Activated CD8-positive, alpha-beta memory T cell treated with anti-CD3 and anti-CD28 coated beads for 36 hours (primary cell): ENCODE results near the gene PACRG. TPM values are rescaled to one million over a fixed set of nuclear protein-coding genes. Genes with fewer than 3 reads are reported as not detected.

Experiments used
- CTCF ChIA-PET: fragments of 350-600 bp; sonication (Branson Sonifier 250); formaldehyde crosslinking; loops from one replicate; lab custom pipeline; 2021; ENCODE audit warnings: antibody characterized with exemption; lab: Charles Lee
- POLR2A ChIA-PET: fragments of 350-600 bp; sonication (Branson Sonifier 250); formaldehyde crosslinking; loops from one replicate; lab custom pipeline; 2021; ENCODE audit warnings: antibody characterized with exemption; lab: Charles Lee
- total RNA-seq, 2 experiments: library from RNA; stranded (reverse); gene quantifications; one replicate each; pipeline ENCODE4 v1.2.3, GENCODE V29; 2021

PACRG gene
- total RNA-seq, 2 experiments from 2014 or later, result not detected

DNA sequence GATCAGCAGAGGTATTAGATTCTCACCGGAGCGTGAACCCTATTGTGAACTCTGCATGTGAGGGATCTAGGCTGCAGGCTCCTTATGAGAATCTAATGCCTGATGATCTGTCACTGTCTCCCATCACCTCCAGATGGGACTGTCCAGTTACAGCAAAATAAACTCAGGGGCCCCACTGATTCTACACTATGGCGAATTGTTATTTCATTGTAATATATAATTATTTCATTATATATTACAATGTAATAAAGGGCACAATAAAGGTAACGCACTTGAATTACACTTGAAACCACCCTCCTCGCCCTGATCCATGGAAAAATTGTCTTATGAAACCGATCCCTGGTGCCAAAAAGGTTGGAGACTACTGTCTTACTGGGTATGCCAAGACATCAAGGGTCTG is 18.8 kb upstream of the PACRG start:
- ChIA-PET POLR2A (no interaction called here), CTCF (no interaction called here)

DNA sequence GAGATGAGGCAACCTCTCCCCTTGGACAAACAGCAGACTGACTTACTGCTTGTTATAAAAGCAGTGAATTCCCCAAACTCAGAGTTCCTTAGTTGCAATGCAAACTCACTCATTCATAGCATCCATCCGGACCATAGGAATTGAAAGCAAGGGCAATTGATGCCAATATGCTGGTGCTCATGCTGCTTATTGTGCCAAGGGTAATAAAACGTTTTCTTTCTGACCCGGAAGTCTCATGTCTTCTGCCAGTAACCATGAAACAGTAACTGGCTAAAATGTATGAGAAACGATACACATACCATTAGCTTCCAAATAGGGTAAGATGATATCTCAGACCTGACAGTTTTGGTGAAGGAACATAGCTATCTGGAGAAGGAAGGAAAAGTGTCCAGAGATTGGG is 18.3 kb upstream of the PACRG start:
- CTCF ChIA-PET, result no interaction called here
- POLR2A ChIA-PET, result no interaction called here

DNA sequence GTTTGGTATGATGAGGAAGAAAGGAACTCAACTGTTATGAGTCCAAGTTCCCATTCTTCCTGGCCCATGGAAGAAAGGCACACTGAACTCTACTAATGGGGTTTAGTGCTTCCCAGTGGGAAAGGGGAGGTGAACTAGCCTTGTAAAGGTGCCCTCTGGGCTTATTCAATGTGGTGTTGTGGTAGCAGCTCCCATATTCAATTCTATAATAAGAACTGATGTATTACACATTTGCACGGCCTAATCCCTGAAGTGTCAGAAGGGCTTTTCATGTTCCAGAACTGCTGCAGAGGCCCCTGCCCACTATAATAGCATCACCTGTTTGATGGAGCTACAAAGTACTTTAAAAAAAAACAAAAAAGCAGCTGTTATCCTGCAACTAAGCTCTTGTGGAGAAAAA is 17.4 kb upstream of the PACRG start:
- POLR2A ChIA-PET, result no interaction called here
- CTCF ChIA-PET, result no interaction called here

DNA sequence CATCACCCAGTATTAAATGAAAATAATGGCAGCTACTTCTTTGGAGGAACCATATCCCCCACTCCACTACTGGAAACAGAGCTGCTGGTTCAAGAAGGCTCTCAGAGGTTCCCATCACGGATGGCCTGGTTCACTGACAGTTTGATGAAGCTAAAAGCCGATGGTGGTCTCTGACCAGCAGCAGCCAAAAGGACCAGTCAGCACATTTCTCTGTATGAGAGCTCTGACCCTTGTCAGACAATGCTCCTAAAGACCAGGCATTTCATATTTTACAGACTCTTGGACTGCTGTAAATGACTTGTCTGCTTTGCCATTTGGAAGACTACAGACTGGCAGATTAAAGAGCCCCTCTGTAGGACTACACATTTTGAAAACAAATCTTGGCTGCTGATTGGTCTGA is 16.8 kb upstream of the PACRG start:
- POLR2A ChIA-PET, result no interaction called here

DNA sequence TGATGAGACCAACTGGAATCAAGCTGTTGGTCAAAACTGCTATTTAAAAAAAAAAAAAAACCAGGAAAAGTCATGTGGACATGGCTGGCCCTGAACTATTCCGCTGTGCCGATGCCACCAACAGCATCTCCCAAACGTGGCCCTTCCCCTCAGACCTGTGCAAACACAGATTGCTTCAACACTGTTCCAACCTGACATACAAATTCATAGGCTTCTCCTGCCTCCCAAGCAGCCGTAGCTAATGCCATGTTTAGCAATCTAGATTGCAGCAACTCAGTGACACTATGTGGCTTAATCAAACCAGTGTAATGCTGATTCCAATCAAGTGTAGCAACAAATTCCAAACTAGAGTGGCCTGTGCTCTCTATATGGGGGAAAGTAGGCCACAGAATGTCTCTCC is 16.4 kb upstream of the PACRG start:
- POLR2A ChIA-PET, result no interaction called here
- CTCF ChIA-PET, result no interaction called here

More for the DNA sequence above, 16.8 kb upstream of the PACRG start:
- CTCF ChIA-PET, result no interaction called here

DNA sequence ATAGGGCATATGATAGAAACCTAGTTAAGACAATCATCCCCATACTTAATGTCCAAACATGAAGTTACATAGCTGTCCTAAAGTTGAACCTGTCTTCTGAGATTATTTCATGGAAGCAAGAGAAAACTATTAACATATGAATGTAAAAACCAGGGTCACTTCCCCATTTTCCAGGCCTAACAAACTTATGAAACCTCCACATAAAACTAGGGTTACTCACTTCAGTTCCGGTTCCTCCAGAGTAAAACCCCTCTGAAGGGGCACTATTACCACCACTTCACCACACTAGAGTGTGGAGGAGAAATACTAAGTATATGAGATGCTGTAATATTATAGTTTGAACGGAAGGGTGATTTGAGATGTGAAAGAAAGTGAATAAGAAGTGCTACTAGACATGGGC is 15.1 kb upstream of the PACRG start:
- ChIA-PET CTCF (no interaction called here), POLR2A (no interaction called here)

DNA sequence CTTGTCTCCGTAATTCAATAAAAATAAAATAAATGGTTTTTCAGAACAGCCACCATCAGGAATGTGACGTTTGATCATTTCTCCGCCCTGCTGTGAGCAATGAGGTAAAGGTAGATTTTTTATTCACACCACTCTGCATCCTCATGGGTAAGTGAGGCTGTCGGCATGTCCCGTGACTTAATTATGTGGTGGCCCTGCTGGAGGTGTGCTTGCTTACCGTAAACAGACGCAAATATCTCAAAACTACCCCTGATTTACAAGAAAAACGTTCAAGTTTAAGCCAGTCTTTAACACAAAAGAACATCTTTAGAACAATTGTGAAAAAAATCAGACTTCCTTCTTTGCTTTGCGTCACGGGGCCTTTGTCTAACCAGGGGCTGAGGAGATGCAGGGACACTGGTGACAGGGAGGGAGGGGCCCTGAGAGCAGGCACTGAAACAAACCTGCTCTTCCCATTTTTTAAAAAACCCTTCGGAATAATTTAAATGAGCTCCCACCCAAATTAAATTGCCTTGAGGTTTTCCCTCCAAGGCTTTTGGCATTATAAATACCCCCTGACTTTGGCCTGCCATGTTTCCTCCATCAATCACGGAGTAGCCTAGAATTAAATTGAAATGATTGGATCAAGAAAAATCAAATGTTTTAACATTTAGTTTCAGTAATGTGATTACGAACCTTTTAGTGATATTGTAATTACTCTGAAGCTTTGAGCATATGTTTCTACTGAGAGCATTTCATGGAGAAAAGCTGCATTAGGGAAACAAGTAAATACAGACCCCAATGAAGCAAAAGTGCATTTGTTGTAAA is 13.6 kb upstream of the PACRG start:
- ChIA-PET CTCF (no interaction called here), POLR2A (no interaction called here)

DNA sequence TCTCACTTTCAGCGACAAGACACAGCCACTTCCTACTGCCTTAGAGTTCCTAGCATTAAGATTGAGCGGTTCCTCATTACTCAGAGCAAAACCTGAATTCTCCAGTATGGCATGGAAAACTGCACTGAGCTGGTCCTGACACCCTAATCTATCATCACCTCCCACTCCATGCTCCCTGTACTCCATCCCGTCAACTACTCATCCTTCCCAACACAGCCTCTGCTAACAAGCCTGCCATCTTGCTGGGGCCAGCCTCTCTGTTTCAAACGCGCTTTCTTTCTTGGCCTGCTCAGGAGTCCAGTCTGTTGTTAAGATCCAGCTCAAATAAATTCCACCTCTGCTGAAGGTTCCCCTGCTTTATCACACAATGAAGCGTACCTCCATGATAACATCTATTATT is 12.2 kb upstream of the PACRG start:
- CTCF ChIA-PET, result no interaction called here
- POLR2A ChIA-PET, result no interaction called here

DNA sequence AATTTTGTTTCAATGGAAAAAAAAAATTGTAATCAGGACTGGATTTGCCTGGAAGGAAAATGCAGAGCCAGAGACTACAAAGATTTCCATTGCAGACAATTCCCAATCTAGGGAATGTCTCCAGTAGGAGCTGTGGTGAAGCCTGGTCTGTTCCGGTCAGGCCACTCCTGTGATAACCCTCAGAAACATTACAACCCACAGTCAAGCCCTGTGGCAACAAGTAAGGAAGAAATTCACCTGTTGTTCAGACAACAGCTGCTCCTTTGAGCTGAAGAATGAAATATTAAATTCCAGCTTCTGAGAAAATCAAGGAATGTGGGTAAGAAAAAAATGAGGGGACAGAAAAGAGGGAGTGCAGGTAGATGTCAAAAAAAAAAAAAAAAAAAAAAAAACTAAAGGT is 8.2 kb upstream of the PACRG start:
- CTCF ChIA-PET, result no interaction called here
- POLR2A ChIA-PET, result no interaction called here

DNA sequence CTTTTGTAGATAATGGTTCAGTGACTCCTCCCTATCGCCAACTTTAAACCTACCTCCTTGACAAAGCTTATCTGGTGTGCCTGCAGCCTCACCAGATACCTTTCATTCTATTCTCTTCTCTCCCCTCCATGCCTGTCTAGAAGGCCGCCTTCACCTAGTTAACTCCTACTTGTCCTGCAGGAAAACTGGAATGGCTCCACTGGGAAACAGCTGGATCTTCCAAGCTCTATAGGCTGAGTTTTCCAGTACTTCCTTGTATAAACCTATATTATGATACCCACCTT is 6.4 kb upstream of the PACRG start:
- POLR2A ChIA-PET, result no interaction called here

DNA sequence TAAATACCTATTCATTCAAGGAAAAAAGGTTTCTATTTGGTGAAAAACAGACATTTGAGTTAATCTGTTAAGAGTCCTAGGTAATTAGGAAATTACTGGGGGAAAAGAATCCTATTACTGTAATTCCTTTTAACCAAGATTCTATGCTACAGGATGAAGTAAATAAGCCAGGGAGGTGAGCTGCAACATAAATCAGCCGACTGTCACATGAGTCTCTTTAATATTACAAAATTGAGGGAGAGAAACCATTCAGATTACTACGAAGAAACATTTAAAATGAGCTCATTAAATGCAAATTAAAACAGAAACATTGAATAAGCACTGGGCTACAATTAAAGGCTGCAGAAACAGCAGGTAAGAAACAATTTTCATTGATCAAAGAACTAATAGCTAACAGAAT is 5.5 kb upstream of the PACRG start:
- CTCF ChIA-PET, result no interaction called here
- POLR2A ChIA-PET, result no interaction called here

More for the DNA sequence above, 6.4 kb upstream of the PACRG start:
- CTCF ChIA-PET, result interaction anchor here (0.6 kb wide), 1 partner anchor 78 kb away, joined by 3 read pairs; no protein-coding TSS in a partner anchor

DNA sequence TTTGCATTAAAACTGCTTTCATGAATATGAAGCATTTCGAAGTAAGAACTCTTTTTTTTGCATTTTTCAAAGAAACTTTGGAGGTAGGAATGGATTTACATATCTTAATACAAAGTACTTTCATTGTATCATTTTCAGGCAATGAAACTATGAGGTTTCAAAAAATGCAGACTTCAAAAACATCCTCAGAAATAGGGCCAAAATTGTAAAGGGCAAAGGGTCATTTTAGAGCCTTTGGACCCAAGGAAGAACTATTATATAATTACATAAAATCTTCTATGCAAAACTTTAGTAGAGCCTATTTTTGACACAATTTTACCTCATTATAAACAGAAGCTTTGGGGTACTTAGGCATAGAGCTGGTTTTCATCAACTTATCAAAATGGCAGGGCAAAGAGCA is 5.1 kb upstream of the PACRG start:
- ChIA-PET CTCF (no interaction called here), POLR2A (no interaction called here)

DNA sequence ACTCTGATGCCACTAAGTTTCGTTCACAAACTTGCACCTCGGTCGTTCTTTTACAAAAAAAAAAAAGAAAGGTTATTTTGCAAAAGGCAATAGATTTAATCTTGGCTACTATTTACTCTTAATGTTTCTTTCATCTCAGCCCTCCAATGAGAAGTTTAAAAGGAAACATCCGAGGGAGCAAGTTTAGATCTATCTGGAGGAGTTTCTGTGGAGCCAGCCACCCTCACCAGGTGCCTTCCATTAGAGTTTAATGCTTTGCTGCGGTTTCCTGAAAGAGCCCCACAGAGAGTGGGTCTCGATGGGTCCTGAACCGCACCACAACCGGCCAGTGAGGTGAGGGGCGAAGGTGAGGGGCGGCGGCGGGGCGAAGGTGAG is 840 bp upstream of the PACRG start:
- POLR2A ChIA-PET, result no interaction called here
- CTCF ChIA-PET, result no interaction called here

DNA sequence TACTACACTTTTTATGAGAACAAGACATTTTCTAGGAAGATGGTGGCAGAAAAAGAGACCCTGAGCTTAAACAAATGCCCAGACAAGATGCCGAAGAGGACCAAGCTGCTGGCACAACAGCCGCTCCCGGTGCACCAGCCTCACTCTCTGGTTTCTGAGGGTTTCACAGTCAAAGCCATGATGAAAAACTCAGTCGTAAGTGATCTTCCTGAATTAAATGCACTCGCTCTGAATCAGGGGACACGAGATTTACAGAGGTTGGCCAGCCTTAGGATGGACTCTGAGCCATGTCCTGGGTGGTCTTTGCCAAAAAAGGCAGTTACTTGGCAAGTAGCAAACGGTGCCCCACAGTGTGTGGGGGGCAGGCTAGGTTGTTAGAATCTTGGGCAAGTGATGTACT is 423 bp downstream of the PACRG start:
- ChIA-PET POLR2A (no interaction called here), CTCF (no interaction called here)

DNA sequence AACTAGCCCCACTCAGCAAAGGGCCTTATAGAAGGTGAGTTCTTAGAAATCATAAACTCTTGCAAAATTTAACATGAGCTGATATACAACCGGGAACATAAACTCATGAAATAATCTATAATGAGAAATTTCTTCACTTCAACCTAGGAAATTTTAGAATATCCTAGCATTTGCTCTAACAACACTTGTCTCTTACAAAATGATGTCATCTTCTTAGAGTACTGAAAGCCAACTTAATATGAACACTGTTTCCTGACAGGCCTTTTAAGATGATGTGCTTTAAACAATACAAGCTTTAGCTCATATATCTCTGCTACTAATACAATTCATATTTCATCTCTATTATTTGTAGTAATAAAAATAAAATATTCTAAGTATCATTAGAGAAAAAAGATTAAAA is 932 bp downstream of the PACRG start:
- ChIA-PET POLR2A (no interaction called here), CTCF (no interaction called here)

DNA sequence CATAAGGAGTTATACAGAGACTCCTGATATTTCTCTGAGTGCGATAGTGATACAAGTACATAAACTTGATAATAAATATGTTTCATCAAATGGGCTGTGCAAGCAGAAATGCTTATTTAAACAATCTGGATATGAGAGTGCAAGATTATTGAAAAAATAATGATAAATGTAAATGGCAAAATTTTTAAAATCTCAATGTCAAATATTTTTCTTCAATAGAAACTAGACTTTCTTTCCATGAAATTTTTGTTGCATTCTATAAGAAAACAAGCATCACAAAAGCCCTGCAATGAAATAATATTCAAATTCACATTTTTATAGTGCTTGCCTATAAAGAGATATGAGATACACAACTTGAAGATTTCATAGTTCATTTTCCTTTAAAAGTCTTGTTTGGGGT is 2.7 kb downstream of the PACRG start:
- ChIA-PET CTCF (no interaction called here), POLR2A (no interaction called here)

DNA sequence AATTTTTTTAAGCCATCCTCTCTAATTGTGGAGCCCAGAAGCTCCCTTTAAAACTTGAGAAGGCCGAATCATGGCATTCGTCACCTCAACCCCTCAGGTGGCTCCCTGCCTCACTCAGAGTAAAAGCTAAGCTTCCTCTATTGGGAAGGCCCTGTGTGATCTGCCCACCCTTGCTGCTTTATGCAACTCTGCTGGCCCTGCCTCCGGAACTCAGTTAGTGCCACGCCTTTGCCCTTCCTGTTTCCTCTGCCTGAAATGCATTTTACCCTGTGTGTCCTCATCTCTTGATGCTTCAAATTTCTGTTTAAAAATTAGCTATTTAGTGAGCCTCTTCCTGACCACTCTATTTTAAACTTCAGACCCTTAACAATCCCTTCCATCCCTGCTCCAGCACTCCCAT is 5.7 kb downstream of the PACRG start:
- CTCF ChIA-PET, result no interaction called here
- POLR2A ChIA-PET, result no interaction called here

DNA sequence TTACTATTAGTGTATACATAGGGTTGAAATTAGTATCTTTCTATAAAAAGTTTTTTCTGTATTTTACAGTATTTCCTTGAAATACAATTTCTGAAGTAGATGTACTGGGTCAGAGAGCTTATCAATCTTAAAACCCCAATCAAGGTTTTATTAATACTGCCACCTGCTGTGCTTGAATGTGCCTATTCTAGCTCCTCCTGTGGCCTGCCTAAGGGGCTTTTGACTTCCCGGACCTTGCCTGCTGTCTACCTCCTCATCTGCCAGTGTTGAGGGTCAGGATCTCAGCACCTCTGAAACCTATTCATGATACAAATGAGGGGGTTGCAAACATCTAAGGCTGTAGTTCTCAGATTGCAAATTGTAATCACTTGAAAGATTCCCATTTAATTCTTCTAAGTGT is 9.2 kb downstream of the PACRG start:
- CTCF ChIA-PET, result no interaction called here

DNA sequence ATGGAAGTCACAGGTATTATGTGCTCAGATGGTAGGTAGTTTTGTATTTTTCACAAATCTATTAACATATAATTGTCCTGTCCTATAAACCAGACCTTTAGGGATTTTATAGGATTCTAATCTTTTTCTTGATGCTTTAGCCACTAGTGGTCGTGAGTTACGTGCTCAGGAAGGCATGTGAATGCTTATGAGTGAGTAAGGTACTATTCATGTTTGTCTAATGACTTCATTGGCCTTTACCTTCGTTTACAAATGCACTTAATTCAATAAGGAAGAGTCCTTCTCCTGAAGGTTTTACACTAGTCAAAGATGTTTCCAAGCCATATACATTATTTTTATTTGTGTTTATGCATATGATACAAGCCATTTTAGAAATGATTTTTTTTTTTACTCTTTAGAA is 23.0 kb downstream of the PACRG start:
- ChIA-PET POLR2A (no interaction called here), CTCF (no interaction called here)

More for the DNA sequence above, 9.2 kb downstream of the PACRG start:
- POLR2A ChIA-PET, result no interaction called here

DNA sequence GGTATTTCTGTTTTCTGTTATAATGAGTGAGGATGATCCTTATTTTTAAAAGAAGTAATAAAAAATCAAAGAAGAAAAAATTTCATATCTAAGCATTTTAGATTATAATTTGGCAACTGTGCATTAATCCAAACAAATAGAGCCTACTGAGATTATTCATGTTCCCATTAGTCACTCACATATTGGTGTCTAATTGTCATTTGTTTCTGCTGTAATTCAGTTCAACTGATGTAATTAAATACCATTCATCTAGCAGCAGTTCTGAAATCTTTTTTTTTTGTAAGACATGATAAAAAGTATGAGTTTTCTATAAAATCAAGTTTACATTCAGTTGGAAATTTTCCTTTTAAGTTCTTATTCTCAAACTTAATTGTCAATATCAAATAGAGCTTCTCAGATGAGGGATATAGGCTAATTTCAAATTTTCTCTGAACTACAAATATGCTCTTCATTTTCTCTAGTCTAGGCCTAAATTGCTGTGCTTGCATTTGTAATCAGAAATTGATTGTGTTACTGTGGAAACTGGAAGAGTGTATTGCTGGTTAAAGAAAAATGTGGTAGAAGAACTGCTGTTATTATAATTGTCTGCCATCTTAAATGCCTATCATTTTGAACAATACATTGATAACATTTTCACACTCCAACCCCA is 23.6 kb downstream of the PACRG start:
- POLR2A ChIA-PET, result no interaction called here
- CTCF ChIA-PET, result no interaction called here

DNA sequence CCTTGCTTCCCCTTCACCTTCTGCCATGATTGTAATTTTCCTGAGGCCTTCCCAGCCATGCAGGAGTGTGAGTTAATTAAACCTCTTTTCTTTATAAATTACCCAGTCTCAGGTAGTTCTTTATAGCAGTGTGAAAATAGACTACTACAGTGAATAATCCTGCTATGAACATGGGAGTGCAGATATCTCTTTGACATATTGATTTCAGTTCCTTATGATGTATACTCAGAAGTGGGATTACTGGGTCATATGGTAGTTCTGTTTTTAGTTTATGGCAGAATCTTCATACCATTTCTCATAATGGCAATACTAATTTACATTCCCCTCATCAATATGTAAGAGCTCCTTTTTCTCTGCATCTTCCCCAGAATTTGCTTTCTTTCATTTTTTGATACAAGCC is 26.0 kb downstream of the PACRG start:
- ChIA-PET CTCF (no interaction called here), POLR2A (no interaction called here)

DNA sequence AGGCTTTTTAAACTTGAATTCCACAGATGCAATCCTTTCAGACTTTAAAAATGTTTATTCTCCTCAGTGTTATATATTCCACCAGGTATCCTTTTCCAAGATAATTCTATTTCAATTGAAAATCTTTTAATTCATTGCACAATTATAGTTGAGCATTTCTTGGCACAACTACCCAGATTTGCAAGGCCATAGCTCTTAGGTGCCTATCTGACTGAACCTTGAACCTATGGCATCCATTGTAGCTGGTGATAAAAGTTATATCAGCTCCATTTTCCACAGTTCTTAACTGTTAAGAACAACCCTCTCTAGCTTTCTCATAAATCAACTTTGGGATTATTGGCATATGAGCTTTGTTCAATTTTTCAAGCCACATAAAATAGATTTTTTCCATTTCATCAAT is 42.4 kb downstream of the PACRG start:
- POLR2A ChIA-PET, result no interaction called here

More for the DNA sequence above, 42.4 kb downstream of the PACRG start:
- CTCF ChIA-PET, result no interaction called here
